ENCODE measurements around the gene RABGAP1L.

- no peak for TF ChIP-seq CTCF (conservative IDR thresholded peaks at IDR 0.05; ENCODE audit: low read length)
- TF ChIP-seq EZH2phosphoT487 (IDR thresholded peaks at IDR 0.05; ENCODE audit: borderline replicate concordance): no peak
Measured at GRCh38 chr1:174626031-174627025, 467.0 kb downstream of the RABGAP1L start.
